Epidermal melanocyte (primary cell): ENCODE measurements around the gene PAX9.
"Not testable (repeated sequence)": the region's sequence is repeated elsewhere in the genome, so short reads cannot be mapped to it uniquely, and the experiment has no call there.

ENCODE experiments used
- DNase-seq: peaks from one replicate; pipeline ENCODE4 v3.0.0; 2011; ENCODE audit warnings: low spot score; ENCODE audit not compliant: insufficient read length

Gene PAX9

DNA sequence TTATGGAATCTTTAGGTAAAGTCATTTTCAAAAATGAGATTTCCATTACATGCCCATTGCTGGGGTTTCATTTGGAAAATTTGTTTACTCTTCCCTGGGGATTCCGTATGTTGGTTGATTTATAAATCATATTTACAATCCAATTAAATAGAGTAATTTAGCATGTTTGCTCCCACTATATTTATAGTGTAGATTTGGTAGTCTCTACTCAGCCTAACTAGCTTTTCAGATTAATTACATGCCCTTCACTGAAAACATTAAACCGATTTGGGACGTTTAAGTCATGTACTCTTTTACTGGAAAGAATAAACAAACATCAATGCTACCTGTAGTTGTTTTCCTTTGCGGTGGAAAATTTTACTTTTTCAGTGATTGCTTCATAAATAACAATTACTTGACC lies 10.4 kb downstream of the PAX9 start:
- no peak for DNase-seq

DNA sequence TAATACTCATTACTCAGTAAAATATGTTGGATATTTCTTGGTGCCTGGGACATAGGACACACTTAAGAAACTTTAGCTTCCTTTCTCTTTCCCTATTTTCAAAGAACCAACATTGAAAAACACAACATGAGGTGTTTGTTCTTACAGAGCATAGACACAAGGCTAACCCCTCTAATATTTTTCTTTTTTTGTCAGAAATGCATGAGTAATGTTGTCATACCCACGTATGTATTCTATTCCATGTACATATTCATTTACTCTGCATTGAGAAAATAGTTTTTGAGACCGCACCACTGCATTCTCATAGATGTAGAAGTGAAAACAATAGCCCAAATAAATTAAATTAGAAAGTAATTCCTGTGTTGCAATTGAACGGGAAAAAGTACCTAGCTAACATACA lies 13.0 kb downstream of the PAX9 start:
- DNase-seq = no peak

DNA sequence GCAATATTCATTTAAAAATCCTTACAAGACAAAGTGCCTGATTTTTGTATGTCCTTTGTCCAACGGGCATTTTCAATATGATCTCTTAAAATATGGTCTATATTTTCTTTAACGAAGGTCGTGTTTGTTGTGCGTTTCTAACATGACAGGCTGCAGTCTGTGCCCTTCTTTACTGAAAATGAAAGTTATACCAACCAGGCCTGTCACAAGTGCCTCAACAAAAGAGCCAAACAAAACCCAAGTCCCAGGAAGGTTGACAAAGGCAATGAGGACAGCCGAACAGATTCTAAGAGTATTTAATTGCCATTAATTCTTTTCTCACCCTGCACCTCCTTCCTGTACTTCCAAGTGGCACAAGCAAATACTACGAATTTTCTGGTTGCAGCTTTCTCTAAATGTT lies 13.9 kb downstream of the PAX9 start:
- no peak for DNase-seq

DNA sequence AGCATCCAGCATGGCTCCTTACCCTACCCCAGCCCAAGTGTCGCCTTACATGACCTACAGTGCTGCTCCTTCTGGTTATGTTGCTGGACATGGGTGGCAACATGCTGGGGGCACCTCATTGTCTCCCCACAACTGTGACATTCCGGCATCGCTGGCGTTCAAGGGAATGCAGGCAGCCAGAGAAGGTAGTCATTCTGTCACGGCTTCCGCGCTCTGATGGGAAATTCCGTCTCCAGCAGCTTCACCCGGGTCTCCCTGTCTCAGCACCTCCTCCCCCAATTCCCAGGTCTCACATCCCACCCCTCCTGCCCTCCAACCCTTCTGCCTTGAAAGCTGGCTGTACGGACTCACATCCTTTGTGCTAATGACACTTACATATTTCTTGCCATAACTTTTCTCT lies 14.6 kb downstream of the PAX9 start:
- no peak for DNase-seq

DNA sequence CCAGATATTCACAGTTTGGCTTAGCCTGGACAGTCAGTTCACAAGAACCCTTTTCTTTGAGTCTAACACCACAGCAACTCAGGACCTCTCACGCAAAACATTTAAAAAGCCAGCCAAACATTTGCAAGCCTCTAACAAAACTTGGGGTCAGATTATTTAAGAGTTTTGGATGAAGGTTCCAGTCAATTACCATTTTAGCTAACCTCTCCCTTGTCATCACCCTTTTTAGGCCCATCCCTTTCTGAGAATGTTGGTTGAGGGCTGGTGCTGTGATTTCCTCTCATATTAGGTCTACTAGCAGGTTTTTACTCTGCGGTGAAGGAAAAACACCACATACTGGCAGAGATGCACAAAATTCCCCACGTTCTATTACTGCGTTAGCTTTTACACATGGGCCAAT lies 20.7 kb downstream of the PAX9 start:
- DNase-seq = no peak

DNA sequence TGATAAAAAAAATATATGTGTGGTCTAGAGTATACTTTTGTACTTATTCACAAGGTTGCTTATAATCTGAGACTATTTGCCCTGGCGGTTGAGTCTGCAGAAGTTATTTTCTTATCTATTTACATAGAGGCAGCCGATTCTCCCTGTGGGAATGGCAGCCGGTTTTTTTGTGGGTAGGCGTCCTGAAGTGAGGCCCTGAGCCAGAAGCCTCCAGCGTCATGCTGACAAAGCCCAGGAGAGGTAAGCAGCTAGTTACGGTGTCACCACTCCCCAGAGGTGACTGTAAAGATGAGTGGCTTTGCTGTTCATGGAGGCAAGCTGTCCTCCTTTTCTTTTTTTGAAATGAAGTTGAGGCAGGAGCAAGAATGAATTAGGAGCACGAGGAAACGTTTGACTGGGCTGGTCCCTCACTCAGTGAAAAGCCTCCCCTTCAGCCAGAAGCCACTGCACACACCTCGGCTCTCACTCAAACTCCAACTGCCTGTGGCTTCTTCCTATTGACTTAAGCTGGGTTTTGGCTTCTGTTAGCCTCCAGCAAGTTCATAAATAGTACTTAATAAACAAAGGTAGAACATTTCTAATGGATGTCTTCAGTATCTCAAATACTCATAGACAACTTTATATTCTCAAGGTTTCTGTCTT lies 21.5 kb downstream of the PAX9 start:
- no peak for DNase-seq

DNA sequence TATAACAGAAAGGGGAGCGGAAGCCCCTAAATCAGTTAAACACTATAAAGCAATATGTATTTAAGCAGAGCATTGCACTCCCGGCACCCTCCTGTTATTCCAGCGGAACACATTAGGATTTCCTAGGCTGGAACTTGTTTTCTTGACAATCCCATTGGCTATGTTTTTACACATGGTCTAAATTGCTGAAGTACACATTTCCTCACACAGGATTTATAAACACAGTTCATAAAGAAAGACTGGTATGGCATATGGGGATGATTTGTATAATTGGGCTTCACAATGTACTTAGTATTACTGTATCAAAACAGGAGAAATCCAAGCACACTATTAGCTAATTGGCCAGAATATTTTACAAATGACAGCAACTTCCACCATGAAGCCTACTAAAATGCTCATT lies 23.3 kb downstream of the PAX9 start:
- no peak for DNase-seq

DNA sequence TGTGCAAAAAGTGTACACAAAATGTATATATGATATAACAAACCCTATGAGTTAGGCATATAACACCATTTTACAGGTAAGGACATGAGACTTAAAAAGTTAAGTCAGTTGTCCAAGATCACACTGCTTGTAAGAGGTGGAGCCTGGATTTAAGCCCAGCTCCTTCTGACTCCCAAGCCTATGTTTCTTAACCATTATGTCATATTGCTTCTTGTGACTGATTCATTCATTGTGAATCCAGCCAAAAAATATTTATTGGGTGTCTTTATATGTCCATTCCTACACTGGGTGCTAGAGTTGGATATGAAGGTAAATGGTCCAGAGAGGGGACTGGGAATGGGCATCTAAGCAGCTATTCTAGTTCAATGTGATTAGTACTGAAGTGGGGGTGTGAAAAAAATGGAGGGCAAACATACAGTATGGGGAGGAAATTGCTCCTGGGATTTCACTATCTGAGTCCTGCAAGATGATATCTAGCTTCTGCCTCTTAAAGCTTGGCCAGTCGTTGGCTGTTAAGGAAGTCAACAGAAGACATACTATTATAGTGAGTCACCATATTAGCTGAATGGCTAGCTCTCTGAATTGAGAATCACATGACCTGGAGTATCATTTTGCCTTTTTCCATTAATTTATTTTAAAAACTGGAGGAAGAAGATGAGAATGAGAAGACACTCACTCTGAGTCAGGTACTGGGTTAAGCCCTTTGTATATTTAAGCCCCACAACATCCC lies 28.8 kb downstream of the PAX9 start:
- no peak for DNase-seq

DNA sequence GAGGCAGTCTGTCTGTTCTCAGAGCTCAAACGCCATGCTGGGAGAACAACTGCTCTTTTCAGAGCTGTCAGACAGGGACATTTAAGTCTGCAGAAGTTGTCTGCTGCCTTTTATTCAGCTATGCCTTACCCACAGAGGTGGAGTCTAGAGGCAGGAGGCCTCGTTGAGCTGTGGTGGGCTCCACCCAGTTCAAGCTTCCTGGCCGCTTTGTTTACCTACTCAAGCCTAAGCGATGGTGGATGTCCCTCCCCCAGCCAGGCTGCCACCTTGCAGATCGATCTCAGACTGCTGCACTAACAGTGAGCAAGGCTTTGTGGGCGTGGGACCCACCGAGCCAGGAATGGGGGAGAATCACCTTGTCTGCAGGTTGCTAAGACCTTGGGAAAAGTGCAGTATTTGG lies 37.8 kb downstream of the PAX9 start:
- DNase-seq = not testable (repeated sequence)

DNA sequence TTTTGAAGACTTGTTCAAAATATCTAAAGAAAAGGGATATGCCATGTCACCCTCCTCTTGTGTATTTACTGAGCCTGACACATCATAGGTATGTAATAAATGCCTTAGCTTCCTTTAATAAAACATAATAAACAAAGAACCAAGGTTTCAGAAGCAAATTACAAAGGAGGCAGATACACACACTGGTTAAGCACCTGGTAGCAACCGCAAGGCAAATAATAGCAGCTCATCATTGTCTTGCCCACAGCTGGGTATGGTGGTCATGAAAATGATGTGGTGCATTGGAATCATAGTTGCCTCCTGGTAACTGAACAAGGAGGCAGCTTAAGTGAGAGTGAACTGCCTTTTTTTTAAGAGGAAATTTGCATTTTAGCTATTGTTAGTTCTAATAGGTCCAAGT lies 39.0 kb downstream of the PAX9 start:
- DNase-seq = no peak

DNA sequence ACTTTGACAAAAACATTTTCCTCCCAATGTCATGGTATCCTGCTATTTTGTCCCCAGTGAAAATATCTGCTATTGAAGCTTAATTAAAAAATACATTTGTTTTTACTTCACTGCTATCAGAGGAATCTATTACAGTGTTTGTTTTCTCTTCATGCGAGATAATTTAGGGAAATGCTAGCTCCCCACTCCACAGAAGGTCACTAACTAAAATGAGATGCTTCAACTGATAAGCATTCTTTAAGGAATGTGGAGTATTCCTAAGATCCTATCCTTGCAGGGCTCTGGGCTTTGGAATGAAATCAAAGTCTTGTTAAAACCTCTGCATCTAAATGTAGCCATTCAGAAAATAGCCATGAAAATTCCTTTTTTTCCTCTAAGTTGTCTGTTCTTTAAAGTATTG lies 39.5 kb downstream of the PAX9 start:
- no peak for DNase-seq

DNA sequence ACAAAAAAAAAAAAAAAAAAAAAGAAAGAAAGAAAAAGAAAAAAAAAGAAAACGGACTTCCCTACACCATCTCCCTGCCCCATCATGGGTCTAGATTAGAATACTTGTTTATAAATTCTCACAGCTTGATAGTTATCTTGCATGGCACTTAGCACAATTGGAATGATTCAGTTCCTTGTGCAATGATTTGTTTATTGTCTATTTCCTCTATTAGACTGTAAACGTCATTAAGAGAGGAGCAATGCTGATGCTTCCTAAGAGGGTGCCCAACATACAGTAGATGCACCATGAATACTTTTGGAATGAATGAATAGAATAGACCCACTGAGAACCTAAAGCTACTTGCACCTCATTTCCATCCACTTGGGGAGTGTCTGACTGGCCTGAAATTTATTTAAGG lies 40.8 kb downstream of the PAX9 start:
- no peak for DNase-seq

DNA sequence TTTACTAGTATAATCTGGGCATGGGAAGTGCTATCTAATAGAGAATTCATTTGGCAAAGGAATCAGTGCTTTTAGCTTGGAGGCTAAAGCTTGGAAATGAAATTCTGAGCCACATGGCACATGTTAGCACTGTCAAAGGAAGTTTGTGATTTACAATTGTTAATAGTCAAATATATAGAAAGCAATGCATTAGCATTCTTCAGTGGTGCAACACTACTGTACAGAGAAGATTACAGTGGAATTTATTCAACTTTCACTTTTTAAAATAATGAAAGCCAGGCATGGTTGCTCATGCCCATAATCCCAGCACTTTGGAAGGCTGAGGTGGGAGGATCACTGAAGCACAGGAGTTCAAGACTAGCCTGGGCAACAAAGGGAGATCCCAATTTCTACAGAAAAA lies 45.9 kb downstream of the PAX9 start:
- no peak for DNase-seq

DNA sequence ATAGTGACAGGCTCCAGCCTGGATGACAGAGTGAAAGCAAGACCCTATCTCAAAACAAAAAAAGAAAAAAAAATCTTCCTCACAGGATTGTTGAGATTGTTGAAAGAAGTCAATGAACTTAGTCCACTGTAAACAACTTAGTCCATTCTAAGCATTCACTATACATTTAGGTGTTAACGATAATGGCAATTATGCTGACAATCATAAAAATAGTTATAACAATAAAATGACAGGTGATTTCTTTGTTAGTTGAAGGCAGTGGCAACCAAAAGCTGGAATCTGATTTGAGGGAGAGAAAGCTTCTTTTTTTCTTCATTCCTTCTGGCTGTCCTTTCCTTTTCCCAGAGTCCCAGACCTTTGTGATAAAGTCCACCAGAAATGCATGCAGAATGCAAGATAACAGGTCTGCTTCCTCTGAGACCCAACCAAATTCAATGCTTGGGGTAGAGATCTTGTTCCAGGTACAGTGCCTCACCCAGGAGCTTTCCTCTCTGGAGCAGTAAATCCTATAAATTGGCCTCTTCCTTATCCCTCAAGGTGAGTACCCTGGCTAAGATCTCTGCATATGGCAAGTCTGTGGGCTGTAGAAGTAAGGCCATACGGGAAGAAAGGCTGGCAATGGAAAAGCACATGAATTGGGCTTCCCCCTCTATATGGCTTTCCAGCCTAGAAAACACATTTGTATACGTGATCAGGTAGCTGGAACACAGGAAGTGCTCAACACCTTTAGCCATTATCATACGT lies 52.5 kb downstream of the PAX9 start:
- no peak for DNase-seq

DNA sequence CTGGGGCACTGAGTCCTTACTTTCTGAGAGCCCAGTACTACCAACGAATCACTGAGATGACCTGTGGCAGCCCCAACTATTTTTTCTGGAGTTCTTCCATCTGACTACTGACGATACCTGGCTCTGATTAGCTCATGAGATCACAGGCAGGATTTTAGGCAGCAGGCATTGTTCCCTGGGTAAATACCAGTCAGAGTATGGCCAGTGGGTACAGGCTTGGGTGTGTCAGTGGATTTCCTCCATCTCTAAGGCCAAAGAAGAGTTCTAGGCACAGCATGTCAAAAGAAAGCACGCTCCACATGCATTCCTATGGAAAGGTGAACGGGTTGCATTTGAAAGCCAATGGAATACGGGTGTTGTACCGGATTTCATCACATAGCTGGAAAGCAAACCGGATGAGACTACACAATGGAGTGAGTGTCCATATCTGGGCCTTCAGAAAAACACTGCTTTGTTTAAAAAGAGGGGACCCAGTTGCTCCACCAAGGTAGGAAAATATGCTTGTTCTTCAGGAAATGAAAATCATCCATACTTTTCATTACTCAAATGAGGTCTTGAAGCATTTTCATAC lies 55.0 kb downstream of the PAX9 start:
- no peak for DNase-seq

DNA sequence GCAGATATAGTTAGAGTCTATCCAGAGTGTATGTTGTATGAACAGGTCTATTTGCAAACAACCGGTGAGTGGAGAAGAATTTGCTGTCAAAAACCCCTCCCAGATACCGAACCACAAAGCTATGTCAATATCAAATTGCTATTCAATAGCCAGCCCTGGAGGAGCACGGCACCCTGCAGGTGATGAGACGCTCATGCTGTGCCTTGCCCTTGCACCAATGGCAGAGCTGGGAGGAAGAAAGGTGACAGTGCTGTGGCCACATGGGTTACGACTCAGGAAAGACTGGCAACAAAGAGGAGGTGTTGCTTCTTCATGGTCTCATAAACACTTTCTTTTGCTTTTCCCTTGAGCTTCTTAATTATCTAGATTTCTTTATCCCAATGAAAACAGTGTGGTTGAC lies 55.7 kb downstream of the PAX9 start:
- no peak for DNase-seq

DNA sequence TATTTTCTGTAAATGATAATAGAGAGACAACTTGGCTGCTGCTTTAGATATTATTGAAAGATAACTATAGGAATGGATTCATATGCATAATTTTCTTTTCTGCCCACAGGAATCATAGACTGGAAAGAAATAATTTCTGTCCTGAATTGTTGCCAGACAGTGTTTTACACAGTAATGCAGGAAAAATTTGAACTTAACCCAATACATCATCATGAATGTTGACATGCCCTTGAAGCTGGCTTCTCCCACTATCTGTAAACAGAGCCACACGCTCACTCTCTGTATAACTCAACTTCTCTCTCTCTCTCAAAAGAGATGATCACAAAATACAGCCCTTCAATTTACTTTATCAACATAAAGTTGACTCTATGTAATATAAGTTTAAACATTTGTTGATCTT lies 56.6 kb downstream of the PAX9 start:
- no peak for DNase-seq

DNA sequence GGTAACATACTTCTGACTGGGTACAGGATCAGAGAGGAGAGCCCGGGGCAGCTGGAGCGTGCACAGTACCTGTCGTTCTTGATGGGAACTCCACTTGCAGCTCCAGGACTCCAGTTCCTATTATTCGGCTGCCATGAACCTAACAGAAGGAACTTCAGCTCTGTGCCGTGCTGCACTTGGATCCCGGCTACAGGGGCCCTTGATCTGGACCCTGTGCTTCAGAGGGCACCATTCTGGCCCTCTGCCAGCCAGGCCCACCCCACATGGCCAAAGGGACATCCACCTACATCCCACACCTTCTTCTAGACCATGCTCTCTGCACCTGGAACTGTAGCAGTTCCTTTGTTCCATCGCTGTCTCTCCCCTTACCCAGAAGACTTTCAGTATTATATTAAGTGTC lies 58.2 kb downstream of the PAX9 start:
- DNase-seq = no peak

DNA sequence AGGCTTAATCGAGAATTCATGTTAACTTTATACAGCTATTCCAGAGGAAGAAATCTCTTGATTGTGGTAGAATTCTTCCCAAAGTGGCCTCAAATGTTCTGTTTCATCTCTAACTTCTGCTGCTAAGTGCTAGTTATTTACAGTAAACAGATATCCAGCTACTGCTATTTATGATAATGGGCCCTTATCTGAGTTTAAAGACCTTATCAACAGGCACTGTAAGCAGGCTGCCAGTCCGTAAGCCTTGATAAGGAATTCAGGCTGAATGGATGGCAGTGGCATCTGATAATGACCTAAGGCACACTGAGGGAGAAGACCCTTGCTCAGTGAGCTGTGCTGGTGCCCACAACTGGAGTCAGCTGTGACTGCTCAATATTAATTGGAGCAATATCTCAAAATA lies 59.0 kb downstream of the PAX9 start:
- DNase-seq = no peak

DNA sequence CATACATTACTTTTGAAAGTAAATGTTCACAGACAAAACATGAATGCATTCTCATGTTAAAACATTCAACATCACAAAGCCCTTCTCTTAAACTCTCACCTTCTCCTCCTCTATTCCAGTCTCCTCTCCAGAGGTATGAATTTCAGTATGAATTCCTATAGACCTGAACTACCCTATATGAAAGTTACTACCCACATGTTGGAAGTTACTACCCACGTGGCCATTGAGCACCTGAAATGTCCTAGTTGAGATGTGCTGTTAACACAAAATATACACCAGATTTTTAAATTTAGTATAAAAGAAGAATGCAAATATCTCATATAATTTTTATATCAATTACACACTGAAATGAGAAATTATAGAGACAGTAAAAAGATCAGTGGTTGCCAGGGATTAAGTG lies 60.2 kb downstream of the PAX9 start:
- DNase-seq = no peak

DNA sequence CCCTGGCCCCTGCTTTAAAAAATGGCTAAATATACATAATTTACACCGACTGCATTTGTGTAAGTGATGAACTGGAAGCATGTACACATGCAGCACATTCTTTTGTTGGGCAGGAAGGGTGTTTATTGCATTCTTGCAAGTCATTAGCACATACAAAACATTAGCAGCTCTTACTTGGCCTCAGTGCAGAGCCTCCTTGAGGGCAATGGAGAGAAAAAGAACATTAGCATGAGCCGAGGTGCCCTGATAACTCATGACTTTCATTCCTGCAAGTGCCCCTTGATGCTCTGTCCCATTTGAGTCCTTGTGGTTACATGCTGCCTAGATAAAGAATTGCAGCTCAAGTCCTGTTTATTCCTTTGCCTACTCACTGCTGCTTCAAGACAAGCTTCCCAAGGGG lies 61.9 kb downstream of the PAX9 start:
- no peak for DNase-seq

DNA sequence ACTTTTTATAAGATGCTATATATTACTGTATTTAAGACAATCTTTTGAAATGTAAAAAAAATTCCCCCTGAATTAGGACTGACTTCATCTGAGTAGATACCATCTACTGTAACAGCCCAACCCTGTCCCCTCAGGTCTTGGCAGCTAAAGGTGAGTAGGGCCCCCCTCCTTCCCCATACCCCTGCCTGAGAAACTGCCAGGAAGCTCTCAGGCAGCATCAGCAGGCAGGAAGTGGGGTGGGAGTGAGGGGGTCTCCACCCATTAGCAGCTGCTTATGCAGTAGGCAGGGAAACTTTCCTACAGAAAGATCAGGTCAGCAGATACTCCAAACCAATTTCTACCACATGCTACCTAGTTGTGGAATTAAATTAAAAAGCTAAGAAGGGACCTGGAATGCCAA lies 62.5 kb downstream of the PAX9 start:
- no peak for DNase-seq
